ENCODE data around the gene UQCR10. TPM values are rescaled to one million over a fixed set of nuclear protein-coding genes. Genes with fewer than 3 reads are reported as not detected.

UQCR10 gene
- total RNA-seq, result 10 to 100 TPM; 33.6 to 40.8 (median 35.4) TPM
- 82.4 TPM for total RNA-seq (2013)

DNA sequence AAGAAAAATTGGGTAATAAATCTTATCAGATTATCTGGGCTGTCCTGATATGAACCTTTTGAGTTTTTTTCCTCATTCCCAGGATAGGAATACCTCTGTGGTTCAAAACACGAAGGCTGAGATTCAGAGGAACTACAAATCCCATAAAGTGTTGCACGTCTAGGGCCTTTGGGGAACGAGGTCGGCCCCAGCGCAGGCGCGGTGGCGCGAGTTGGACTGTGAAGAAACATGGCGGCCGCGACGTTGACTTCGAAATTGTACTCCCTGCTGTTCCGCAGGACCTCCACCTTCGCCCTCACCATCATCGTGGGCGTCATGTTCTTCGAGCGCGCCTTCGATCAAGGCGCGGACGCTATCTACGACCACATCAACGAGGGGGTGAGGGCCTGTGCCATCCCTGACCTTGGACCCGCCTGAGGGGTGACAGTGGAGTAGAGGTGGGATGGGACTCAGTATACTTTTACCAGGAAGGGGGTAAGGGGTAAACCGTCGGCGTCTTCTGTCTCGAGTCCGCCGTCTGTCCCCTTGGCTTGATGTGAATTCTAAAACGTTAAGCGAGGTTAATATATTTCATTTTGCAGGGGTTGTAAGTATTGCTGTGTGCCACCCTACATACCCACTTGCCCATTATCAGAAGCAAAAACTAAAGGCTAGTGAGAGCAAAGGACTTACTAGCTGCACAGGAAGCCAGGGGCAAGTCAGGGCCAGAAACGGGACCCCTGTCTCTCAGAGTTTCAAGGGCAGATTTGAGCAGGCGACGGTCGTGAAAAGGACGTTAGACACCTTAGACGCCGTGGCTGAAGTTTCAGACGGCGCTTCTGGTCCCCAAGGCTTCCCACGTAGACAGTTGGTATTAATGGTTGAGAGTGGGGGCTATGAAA is at the start of gene UQCR10:
Gene UQCR10, plus strand, starts transcription at position 199 of the 881 bp plus-strand sequence. Its CDS starts 30 bp downstream, at position 229.
- ATAC-seq (peak; percentile 84 to 90 (median 85)), DNase-seq (peak; percentile 88 to 95)
- H3K4me3 Mint-ChIP-seq, result peak within 1 kb of the TSS; percentile 95
- peaks cover 17% of the 10 kb centered on the region for H3K36me3 ChIP-seq (ENCODE audit: control insufficient read depth, insufficient read depth, low read length)
- TF ChIP-seq, protein P1, sequence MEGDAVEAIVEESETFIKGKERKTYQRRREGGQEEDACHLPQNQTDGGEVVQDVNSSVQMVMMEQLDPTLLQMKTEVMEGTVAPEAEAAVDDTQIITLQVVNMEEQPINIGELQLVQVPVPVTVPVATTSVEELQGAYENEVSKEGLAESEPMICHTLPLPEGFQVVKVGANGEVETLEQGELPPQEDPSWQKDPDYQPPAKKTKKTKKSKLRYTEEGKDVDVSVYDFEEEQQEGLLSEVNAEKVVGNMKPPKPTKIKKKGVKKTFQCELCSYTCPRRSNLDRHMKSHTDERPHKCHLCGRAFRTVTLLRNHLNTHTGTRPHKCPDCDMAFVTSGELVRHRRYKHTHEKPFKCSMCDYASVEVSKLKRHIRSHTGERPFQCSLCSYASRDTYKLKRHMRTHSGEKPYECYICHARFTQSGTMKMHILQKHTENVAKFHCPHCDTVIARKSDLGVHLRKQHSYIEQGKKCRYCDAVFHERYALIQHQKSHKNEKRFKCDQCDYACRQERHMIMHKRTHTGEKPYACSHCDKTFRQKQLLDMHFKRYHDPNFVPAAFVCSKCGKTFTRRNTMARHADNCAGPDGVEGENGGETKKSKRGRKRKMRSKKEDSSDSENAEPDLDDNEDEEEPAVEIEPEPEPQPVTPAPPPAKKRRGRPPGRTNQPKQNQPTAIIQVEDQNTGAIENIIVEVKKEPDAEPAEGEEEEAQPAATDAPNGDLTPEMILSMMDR (IDR thresholded peaks at IDR 0.05), result no peak
- H3K27ac Mint-ChIP-seq, result peak within 1 kb of the TSS; percentile 93 to 99
- H3K9me3 Mint-ChIP-seq, result no peaks in the 10 kb centered on the region
- peak within 1 kb of the TSS; percentile 81 for H3K27ac ChIP-seq (ENCODE audit: low read length)
- H3K4me1 ChIP-seq (ENCODE audit: control insufficient read depth, insufficient read depth, low read length), result peaks cover 23% of the 10 kb centered on the region
- no peaks in the 10 kb centered on the region for H3K9me3 ChIP-seq (ENCODE audit: control insufficient read depth, insufficient read depth, low read length)
- H3K4me3 ChIP-seq (ENCODE audit: low read length), result peak within 1 kb of the TSS; percentile 72
- H3K36me3 Mint-ChIP-seq, result no peaks in the 10 kb centered on the region
- no peaks in the 10 kb centered on the region for H3K27me3 ChIP-seq (ENCODE audit: control insufficient read depth, insufficient read depth, low read length)
- H3K27me3 Mint-ChIP-seq (ENCODE audit: low read depth in 2 of 2), result no peaks in the 10 kb centered on the region
- H3K4me1 Mint-ChIP-seq, result peaks cover 34 to 37% of the 10 kb centered on the region in 2 donors
- intact Hi-C loops (cut with micrococcal nuclease), result loop anchor here (10.0 kb wide), 1 partner anchor 163 kb away; the partner anchor contains the start of gene NF2
- WGBS (ENCODE audit: insufficient coverage), result 1% methylated on average over 44 of the region's 46 CpGs

DNA sequence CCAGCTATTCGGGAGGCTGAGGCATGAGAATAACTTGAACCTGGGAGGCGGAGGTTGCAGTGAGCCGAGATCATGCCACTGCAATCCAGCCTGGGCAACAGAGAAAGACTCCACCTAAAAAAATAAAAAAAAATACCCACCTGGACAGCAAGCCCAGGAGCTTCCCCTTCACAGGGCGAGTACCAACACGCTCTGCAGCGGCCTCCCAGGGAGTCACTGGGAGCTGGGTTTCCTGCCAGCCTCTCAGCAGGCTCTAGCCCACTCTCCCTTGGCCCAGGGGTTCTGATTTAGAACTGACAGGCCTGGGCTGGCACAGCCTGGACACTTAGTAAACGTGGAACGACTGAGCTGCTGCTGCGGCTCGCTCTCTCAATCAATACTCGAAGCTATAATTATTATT is 49.4 kb upstream of the UQCR10 start:
- no peak overlapping the region for H3K4me3 ChIP-seq (ENCODE audit: low read length)

DNA sequence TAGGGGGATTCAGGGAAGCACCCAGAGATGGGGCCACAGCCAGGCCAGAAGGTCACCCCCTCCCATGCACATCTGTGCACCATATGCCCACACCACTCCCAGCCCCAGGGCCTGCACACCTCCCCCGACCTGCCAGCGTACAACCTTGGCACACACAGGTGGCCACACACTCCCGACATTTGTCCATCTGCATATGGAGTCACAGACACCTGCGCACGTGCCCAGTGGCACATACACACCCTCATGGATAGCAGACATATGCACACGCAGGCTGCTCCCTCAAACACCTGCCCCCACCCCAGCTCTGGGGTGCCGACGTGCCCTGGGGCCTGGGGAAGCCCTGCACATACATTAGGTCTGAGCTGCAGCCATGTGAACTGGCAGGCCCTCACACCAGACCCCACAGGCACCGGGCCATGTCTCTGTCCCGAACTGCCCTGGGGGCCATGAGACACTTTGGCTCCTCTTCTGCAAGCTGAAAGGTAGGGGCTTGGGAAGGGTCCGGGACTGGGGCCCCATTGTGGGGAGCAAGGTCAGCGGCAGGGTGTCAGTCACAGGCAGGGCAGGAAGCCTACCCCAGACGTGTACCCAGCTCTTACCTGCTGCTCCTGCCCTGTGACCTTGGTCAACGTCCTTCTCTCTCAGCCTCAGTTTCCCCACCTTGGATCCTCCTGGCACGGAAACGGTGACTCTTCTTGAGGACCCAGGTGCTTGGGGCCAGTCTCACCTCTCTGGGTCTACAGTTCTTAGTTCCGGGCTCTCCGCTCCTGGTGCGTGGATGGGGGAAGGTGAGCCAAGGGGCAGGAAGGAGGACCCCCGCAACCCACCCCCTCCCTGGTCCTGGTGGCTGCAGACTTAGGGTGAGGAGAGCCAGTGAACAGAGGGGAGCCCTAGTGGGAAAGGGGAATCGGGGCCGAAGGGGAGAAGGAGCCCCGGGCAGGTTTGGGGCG is 47.9 kb upstream of the UQCR10 start:
- Mint-ChIP-seq H3K27ac (no peak overlapping the region), H3K4me1 (peaks cover 0 to 5% of the 10 kb centered on the region in 2 donors), H3K4me3 (no peak overlapping the region), H3K27me3 (ENCODE audit: low read depth in 2 of 2) (peaks cover 22 to 37% of the 10 kb centered on the region in 2 donors), H3K36me3 (no peaks in the 10 kb centered on the region), H3K9me3 (no peaks in the 10 kb centered on the region)
- ATAC-seq (no peak), DNase-seq (no peak)
- TF ChIP-seq, protein P1 (IDR thresholded peaks at IDR 0.05), result no peak
- Histone ChIP-seq H3K4me3 (ENCODE audit: low read length) (no peak overlapping the region), H3K27ac (ENCODE audit: low read length) (no peak overlapping the region), H3K9me3 (ENCODE audit: control insufficient read depth, insufficient read depth, low read length) (no peaks in the 10 kb centered on the region), H3K36me3 (ENCODE audit: control insufficient read depth, insufficient read depth, low read length) (no peaks in the 10 kb centered on the region), H3K27me3 (ENCODE audit: control insufficient read depth, insufficient read depth, low read length) (peaks cover 20% of the 10 kb centered on the region), H3K4me1 (ENCODE audit: control insufficient read depth, insufficient read depth, low read length) (peaks cover 3% of the 10 kb centered on the region)
- WGBS (ENCODE audit: insufficient coverage), result 59% methylated on average over 19 of the region's 24 CpGs
- intact Hi-C loops (cut with micrococcal nuclease), result no loop called here

More for the DNA sequence above, 49.4 kb upstream of the UQCR10 start:
- Histone ChIP-seq H3K4me1 (ENCODE audit: control insufficient read depth, insufficient read depth, low read length) (peaks cover 3% of the 10 kb centered on the region), H3K27me3 (ENCODE audit: control insufficient read depth, insufficient read depth, low read length) (peaks cover 20% of the 10 kb centered on the region), H3K9me3 (ENCODE audit: control insufficient read depth, insufficient read depth, low read length) (no peaks in the 10 kb centered on the region), H3K36me3 (ENCODE audit: control insufficient read depth, insufficient read depth, low read length) (no peaks in the 10 kb centered on the region), H3K27ac (ENCODE audit: low read length) (no peak overlapping the region)
- Mint-ChIP-seq H3K27ac (no peak overlapping the region), H3K4me3 (no peak overlapping the region), H3K36me3 (no peaks in the 10 kb centered on the region), H3K27me3 (ENCODE audit: low read depth in 2 of 2) (peaks cover 22 to 37% of the 10 kb centered on the region in 2 donors), H3K4me1 (peaks cover 0 to 5% of the 10 kb centered on the region in 2 donors), H3K9me3 (no peaks in the 10 kb centered on the region)
- 87% methylated on average over 6 of the region's 11 CpGs for WGBS (ENCODE audit: insufficient coverage)
- intact Hi-C loops (cut with micrococcal nuclease), result no loop called here
- no peak for ATAC-seq
- DNase-seq, result no peak
- TF ChIP-seq, protein P1 (IDR thresholded peaks at IDR 0.05), result no peak
